ENCODE measurements around the gene PCSK9. TPM values are rescaled to one million over a fixed set of nuclear protein-coding genes. Genes with fewer than 3 reads are reported as not detected.

Gene PCSK9
- total RNA-seq, 2 donors from 2014 or later: 0.21 to 0.27 TPM

DNA sequence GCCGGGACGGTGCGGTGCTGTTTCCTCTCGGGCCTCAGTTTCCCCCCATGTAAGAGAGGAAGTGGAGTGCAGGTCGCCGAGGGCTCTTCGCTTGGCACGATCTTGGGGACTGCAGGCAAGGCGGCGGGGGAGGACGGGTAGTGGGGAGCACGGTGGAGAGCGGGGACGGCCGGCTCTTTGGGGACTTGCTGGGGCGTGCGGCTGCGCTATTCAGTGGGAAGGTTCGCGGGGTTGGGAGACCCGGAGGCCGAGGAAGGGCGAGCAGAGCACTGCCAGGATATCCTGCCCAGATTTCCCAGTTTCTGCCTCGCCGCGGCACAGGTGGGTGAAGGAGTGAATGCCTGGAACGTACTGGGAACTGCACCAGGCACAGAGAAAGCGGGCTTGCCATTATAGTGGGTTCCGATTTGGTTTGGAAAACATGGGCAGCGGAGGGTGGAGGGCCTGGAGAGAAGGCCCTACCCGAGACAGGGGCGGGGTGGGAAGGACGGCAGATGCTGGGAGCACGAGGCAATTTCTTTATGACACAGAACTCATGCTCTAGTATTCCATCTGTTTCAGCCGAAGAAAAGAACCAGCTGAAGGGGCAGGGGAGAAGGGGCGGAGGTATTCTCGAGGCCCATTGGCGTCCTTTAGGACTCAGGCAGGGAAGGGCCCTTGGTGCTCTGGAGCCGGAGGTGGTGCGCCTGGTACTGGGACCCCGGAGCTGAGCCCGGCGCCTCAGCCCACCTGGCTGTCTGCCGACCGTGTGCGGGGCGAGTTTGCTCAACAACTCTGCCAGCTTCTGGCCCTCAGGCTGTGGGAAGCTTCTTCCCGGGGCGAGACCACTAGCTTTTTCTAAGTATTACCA lies 960 bp downstream of the PCSK9 start:
- ATAC-seq (ENCODE audit: insufficient number of reproducible peaks, low FRiP score, low read depth) (no peak), DNase-seq (ENCODE audit: low spot score) (no peak)
- H3K4me3 ChIP-seq: peak overlapping the region; percentile 66
- H3K4me1 ChIP-seq (ENCODE audit: control insufficient read depth in 1 of 2, low read depth in 2 of 2): peaks cover 0 to 16% of the 10 kb centered on the region in 2 donors
- H3K27ac ChIP-seq: no peak overlapping the region
- TF ChIP-seq CTCF (IDR thresholded peaks at IDR 0.05): no peak
- no peaks in the 10 kb centered on the region for H3K27me3 ChIP-seq (replicated peaks; ENCODE audit: insufficient read depth)
- H3K9me3 ChIP-seq: no peaks in the 10 kb centered on the region
- H3K36me3 ChIP-seq: no peaks in the 10 kb centered on the region

- Histone ChIP-seq H3K27me3 (replicated peaks; ENCODE audit: insufficient read depth) (no peaks in the 10 kb centered on the region), H3K4me3 (no peak overlapping the region), H3K36me3 (no peaks in the 10 kb centered on the region), H3K27ac (no peak overlapping the region), H3K9me3 (no peaks in the 10 kb centered on the region), H3K4me1 (ENCODE audit: control insufficient read depth in 1 of 2, low read depth in 2 of 2) (peaks cover 0 to 16% of the 10 kb centered on the region in 2 donors)
- no peak for DNase-seq (ENCODE audit: low spot score)
- TF ChIP-seq CTCF (IDR thresholded peaks at IDR 0.05): no peak
- no peak for ATAC-seq (ENCODE audit: insufficient number of reproducible peaks, low FRiP score, low read depth)
Observed at GRCh38 chr1:55040933-55041494, 1.7 kb downstream of the PCSK9 start.

DNA sequence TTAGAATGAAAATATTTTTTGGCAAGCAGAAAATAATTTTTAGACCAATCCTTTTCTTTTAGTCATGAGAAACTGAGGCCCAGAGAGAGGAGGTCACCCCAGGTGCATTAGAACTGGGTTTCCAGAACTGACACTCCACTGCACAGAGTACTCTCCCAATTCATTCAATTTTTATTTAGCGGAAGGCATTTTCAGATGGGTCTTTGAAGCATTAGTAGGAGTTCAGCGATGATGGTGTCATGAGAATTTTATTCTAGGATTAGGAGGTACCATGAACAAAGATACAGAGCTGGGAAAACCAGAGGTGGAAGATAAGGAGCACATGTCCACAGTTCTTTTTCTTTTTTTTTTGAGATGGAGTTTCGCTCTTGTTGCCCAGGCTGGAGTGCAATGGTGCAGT lies 2.3 kb downstream of the PCSK9 start:
- H3K4me1 ChIP-seq (ENCODE audit: control insufficient read depth in 1 of 2, low read depth in 2 of 2): peaks cover 0 to 16% of the 10 kb centered on the region in 2 donors
- DNase-seq (ENCODE audit: low spot score): no peak
- H3K9me3 ChIP-seq: no peaks in the 10 kb centered on the region
- ATAC-seq (ENCODE audit: insufficient number of reproducible peaks, low FRiP score, low read depth): no peak
- H3K27ac ChIP-seq: no peak overlapping the region
- no peak for TF ChIP-seq CTCF (IDR thresholded peaks at IDR 0.05)
- no peaks in the 10 kb centered on the region for H3K27me3 ChIP-seq (replicated peaks; ENCODE audit: insufficient read depth)
- no peak overlapping the region for H3K4me3 ChIP-seq
- H3K36me3 ChIP-seq: no peaks in the 10 kb centered on the region

DNA sequence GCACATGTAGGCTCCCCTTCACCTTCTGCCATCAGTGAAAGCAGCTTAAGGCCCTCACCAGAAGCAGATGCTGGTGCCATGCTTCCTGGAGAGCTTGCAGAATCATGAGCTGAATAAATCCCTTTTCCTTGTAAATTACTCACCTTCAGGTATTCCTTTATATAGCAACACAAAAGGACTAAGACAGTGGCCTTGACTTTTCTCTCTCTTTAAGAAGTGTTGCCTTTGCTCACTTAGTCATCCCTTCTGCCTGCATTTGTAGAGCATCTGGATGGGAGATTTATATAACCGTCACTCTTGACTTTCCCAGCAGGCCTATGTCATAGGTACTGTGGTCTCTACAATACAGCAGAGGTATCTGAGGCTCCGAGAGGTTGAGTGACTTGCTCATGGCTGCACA lies 3.7 kb downstream of the PCSK9 start:
- Histone ChIP-seq H3K4me3 (no peak overlapping the region), H3K4me1 (ENCODE audit: control insufficient read depth in 1 of 2, low read depth in 2 of 2) (peaks cover 0 to 16% of the 10 kb centered on the region in 2 donors), H3K27me3 (replicated peaks; ENCODE audit: insufficient read depth) (no peaks in the 10 kb centered on the region), H3K27ac (no peak overlapping the region), H3K9me3 (no peaks in the 10 kb centered on the region), H3K36me3 (no peaks in the 10 kb centered on the region)
- DNase-seq (ENCODE audit: low spot score) (no peak), ATAC-seq (ENCODE audit: insufficient number of reproducible peaks, low FRiP score, low read depth) (no peak)
- no peak for TF ChIP-seq CTCF (IDR thresholded peaks at IDR 0.05)

DNA sequence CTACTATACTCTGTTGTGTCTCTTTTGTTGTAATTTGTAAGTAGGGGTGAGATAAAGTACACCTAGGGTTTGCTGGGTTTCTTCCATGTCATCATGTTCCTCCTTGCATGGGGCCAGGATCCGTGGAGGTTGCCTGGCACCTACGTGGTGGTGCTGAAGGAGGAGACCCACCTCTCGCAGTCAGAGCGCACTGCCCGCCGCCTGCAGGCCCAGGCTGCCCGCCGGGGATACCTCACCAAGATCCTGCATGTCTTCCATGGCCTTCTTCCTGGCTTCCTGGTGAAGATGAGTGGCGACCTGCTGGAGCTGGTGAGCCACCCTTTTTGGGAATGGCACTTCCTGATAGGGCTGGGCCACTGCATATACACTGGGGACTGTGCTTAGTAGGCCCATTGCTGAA lies 4.4 kb downstream of the PCSK9 start:
- no peak for TF ChIP-seq CTCF (IDR thresholded peaks at IDR 0.05)
- Histone ChIP-seq H3K27ac (no peak overlapping the region), H3K9me3 (no peaks in the 10 kb centered on the region), H3K27me3 (replicated peaks; ENCODE audit: insufficient read depth) (no peaks in the 10 kb centered on the region), H3K4me1 (ENCODE audit: control insufficient read depth in 1 of 2, low read depth in 2 of 2) (peaks cover 0 to 16% of the 10 kb centered on the region in 2 donors), H3K36me3 (no peaks in the 10 kb centered on the region), H3K4me3 (no peak overlapping the region)
- ATAC-seq (ENCODE audit: insufficient number of reproducible peaks, low FRiP score, low read depth): no peak
- DNase-seq (ENCODE audit: low spot score): no peak

Measured in thoracic aorta (tissue), 2 donors.